Activated CD8-positive, alpha-beta memory T cell treated with anti-CD3 and anti-CD28 coated beads for 36 hours (primary cell): ENCODE data around the gene CEP41. TPM values are rescaled to one million over a fixed set of nuclear protein-coding genes. Genes with fewer than 3 reads are reported as not detected.

Experiments
- CTCF ChIA-PET: fragments of 350-600 bp; sonication (Branson Sonifier 250); formaldehyde crosslinking; loops from one replicate; lab custom pipeline; 2021; ENCODE audit warnings: antibody characterized with exemption; lab: Charles Lee
- POLR2A ChIA-PET: fragments of 350-600 bp; sonication (Branson Sonifier 250); formaldehyde crosslinking; loops from one replicate; lab custom pipeline; 2021; ENCODE audit warnings: antibody characterized with exemption; lab: Charles Lee
- total RNA-seq, 2 experiments: library from RNA; stranded (reverse); gene quantifications; one replicate each; pipeline ENCODE4 v1.2.3, GENCODE V29; 2021

The CEP41 gene
- total RNA-seq, 2 experiments from 2014 or later, result 21.6 to 22.3 TPM

DNA sequence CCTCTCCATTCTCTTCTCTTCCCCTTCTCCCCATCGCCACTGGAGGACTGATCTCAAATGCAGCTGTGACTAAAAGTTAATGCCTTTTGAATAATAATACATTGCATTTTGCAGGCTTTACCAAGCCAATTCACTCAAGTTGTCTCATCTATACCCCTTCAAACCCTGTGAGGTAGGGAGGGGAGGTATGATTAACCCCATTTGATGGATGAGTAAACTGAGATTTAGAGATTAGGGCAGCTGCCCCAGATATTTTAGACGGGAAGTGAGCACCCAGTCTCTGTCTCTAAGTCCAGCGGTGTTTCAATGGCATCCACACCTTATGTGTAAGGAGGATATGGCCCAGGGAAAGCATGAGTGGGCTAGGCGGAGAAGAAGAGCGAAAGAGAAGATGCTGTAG, 95.1 kb downstream of the CEP41 start:
- CTCF ChIA-PET, result no interaction called here
- POLR2A ChIA-PET, result no interaction called here

DNA sequence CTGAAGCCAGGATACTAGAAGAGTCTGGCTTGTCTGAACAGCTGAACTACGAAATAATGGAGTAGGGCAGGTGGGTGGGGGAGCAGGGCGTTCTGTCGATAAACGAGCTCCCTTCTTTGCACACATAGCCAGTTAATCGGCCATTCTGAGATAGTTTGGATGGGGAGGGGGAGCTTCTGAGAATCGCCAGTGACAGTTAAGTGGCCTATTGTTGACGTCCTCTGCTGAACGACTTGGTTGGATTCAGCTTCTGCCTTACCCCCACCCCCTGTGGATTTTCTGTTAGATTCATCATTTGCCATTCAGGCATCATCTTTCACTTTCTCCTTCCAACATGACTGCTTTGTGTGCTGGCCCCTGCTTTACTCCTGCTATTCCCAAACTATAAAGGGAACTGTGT, 95.7 kb downstream of the CEP41 start:
- ChIA-PET CTCF (no interaction called here), POLR2A (no interaction called here)

DNA sequence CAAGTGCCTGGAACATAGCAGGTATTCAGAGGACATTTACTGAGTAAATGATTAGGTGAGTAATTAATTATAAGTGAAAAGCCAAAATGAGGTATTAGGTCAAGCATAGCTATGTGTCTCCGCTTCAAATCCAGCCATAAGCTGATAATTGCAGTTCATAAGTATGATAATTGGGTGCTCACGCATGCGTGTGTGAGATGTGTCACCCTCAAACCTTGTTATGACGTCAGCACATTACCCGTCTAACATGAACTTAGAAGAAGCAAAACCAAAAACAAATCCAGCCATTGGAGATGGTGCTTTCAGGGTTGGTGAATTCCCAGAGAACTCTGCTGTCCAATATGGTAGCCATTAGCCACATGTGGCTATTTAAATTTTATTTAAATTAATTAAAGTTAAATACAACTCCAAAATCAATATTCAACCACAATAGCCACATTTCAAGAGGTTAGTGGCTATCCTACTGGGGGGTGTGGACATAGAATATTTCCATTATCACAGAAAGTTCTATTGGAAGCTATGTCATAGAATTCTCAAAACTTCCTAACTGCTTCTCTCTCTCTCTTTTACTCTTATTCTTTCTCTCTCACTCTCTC, 96.4 kb downstream of the CEP41 start, which contains the start of gene CPA5:
Gene CPA5 (plus strand): TSS at position 546 of the 596 bp plus-strand sequence. CDS start 1,670 bp downstream, outside the sequence.
- CTCF ChIA-PET, result no interaction called here
- POLR2A ChIA-PET, result no interaction called here

Other genes with a start within 250 kb of the CEP41 start
- gene TMEM209, start 235.6 kb downstream of the CEP41 start, total RNA-seq, result 10 to 100 TPM; 49.7 to 52.0 TPM
- gene SSMEM1, start 233.2 kb downstream of the CEP41 start, total RNA-seq, result not detected
- gene CPA2, start 174.2 kb downstream of the CEP41 start, total RNA-seq, result not detected
- gene CPA4, start 147.9 kb downstream of the CEP41 start, total RNA-seq, result not detected
- gene CPA5, start 96.2 kb downstream of the CEP41 start, total RNA-seq, result 1 to 10 TPM; 2.1 to 3.2 TPM
- gene CPA1, start 60.5 kb downstream of the CEP41 start, total RNA-seq, result not detected
- gene MEST, start 51.1 kb upstream of the CEP41 start, total RNA-seq, result 1 to 10 TPM; 4.3 to 7.0 TPM
- gene COPG2, start 227.7 kb upstream of the CEP41 start, total RNA-seq, result 10 to 100 TPM; 22.7 to 24.0 TPM
- gene TSGA13, start 245.5 kb upstream of the CEP41 start, total RNA-seq, result not detected